NT2/D1 (cell line): Measurements from ENCODE around the gene CAPN9.

Experiments used
- DNase-seq: peaks from one replicate; pipeline ENCODE4 v3.0.0-alpha.2; 2011; ENCODE audit warnings: low read depth, low spot score
- H3K27me3 ChIP-seq: 2 replicates; pipeline ENCODE4 v1.6.0; 2011; ENCODE audit warnings: mild to moderate bottlenecking; ENCODE audit not compliant: insufficient read length, insufficient read depth
- H3K36me3 ChIP-seq: 2 replicates; pipeline ENCODE4 v1.6.1; 2011; ENCODE audit warnings: mild to moderate bottlenecking, low read length, mixed read lengths; ENCODE audit not compliant: insufficient read depth, insufficient read length
- H3K4me1 ChIP-seq: 2 replicates; pipeline ENCODE4 v1.5.1; 2011; ENCODE audit not compliant: insufficient read depth, insufficient read length
- H3K4me3 ChIP-seq: 2 replicates; pipeline ENCODE4 v1.5.1; 2011; ENCODE audit warnings: low read depth; ENCODE audit not compliant: insufficient read length
- H3K9ac ChIP-seq: 2 replicates; pipeline ENCODE4 v1.6.0; 2011; ENCODE audit warnings: low read depth; ENCODE audit not compliant: insufficient read length
- H3K9me3 ChIP-seq: 2 replicates; pipeline ENCODE4 v1.5.1; 2011; ENCODE audit warnings: mild to moderate bottlenecking, low read length; ENCODE audit not compliant: insufficient read depth
- SUZ12 ChIP-seq: IDR thresholded peaks from 2 replicates; pipeline ENCODE4 v1.6.1; 2011; ENCODE audit not compliant: insufficient read length, insufficient read depth; ENCODE audit errors: extremely low read depth
- YY1 ChIP-seq: IDR thresholded peaks from 2 replicates; pipeline ENCODE4 v1.6.1; 2011; ENCODE audit not compliant: insufficient read length, insufficient read depth
- ZNF274 ChIP-seq: IDR thresholded peaks from 2 replicates; pipeline ENCODE4 v1.6.1; 2011; ENCODE audit warnings: mild to moderate bottlenecking, low read depth, low read length

Gene CAPN9

DNA sequence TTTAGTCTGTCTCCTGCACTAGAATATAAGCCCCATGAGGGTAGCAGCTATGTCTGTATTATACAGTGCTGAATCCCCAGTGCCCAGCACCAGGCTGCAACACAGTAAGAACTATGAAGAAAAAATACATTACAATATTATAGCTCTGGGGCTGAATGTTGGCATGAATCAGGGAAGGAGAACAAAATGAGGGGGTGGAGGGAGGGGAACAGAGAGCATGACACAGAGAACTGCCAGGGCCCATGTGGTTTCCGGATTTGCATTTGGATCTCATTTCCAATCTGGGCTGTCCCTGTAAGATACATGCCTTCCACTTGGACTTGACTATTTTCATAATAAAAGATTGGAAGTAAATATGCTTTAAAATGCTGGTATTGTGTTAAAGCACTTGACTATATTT is 85.3 kb downstream of the CAPN9 start:
- DNase-seq: no peak
- Histone ChIP-seq H3K27me3 (no peaks in the 10 kb centered on the region), H3K9ac (no peak overlapping the region), H3K36me3 (peaks cover 8% of the 10 kb centered on the region), H3K9me3 (no peaks in the 10 kb centered on the region), H3K4me1 (no peaks in the 10 kb centered on the region), H3K4me3 (no peak overlapping the region)
- TF ChIP-seq ZNF274: no peak

DNA sequence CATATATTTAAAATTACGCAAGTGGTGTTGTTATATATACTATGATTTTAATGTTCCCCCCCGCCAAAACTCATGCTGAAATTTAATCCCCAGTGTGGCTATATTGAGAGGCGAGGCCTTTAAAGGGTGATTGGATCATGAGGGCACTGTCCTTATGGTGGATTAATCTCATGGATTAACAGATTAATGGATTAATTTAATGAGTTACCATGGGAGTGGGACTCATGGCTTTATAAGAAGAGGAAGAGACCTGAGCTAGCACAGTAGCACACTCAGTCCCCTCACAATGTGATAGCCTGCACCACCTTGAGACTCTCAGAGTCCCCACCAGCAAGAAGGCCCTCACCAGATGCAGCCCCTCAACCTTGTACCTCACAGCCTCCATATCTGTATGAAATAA is 86.3 kb downstream of the CAPN9 start:
- H3K9me3 ChIP-seq: no peaks in the 10 kb centered on the region
- H3K36me3 ChIP-seq: peaks cover 19% of the 10 kb centered on the region
- no peaks in the 10 kb centered on the region for H3K27me3 ChIP-seq
- H3K4me3 ChIP-seq: no peak overlapping the region
- H3K9ac ChIP-seq: no peak overlapping the region
- TF ChIP-seq ZNF274 (no peak), YY1 (no peak), SUZ12 (no peak)
- H3K4me1 ChIP-seq: no peaks in the 10 kb centered on the region
- DNase-seq: no peak

DNA sequence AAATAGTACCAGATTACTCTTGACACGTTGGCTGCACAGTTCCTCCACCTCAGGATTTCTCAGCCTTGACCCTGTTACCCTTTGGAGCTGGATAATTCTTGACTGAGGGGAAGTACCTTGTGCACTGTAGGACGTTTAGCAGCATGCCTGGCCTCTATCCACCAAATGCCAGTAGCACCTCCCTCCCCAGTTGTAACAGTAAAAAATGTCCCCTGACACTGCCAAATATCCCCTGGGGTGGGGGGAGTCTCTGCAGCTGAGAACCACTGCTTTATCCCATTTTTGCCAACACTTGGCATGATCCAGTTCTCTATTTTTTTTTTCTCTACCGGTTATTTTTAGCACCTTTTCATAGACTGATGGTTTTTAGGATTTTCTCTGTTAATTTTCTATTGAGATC is 87.1 kb downstream of the CAPN9 start:
- Histone ChIP-seq H3K4me1 (no peaks in the 10 kb centered on the region), H3K27me3 (no peaks in the 10 kb centered on the region), H3K4me3 (no peak overlapping the region), H3K36me3 (peaks cover 25% of the 10 kb centered on the region), H3K9me3 (no peaks in the 10 kb centered on the region), H3K9ac (no peak overlapping the region)
- no peak for DNase-seq
- TF ChIP-seq SUZ12 (no peak), ZNF274 (no peak), YY1 (no peak)

DNA sequence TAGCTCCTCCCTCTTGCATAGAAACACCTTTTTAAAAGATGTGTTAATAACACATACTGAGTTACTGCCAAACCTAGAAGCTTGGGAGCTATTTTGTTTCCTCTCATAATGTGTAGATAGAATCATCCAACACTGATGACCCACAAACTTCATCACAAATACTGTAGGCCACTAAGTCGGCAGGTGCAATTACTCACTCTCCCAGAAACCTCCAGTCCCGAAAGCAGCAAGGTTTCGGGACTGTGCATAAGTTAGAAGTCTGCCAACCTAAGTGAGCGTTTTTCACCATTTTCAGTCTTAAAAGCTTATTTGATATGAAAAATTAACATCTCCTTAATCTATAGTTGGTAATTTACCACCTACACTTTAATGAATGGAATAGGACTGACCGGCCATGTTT is 89.2 kb downstream of the CAPN9 start:
- H3K4me1 ChIP-seq: no peaks in the 10 kb centered on the region
- no peaks in the 10 kb centered on the region for H3K27me3 ChIP-seq
- peaks cover 43% of the 10 kb centered on the region for H3K36me3 ChIP-seq
- DNase-seq: no peak
- H3K9me3 ChIP-seq: no peaks in the 10 kb centered on the region
- no peak overlapping the region for H3K4me3 ChIP-seq
- H3K9ac ChIP-seq: no peak overlapping the region
- TF ChIP-seq ZNF274 (no peak), YY1 (no peak)

DNA sequence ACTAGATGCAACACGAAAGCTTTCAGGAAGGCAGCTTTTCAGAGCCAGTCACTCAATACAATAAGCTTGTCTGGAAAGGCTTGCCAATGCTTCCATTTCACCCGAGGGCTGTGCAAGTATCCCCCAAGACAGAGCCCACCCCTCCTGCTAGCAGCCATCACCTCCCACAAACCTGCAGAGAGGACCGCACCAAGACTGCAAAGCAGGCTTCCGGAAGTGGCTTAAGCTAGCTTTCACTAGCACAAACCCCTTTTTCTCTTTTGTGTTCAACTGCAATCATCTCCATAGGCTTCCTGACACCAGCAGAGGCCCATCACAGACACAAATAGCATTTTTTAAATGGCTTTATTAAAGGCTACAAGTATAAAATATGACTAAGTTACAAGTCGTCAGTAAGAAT is 89.6 kb downstream of the CAPN9 start:
- H3K27me3 ChIP-seq: no peaks in the 10 kb centered on the region
- DNase-seq: no peak
- H3K9me3 ChIP-seq: no peaks in the 10 kb centered on the region
- H3K9ac ChIP-seq: no peak overlapping the region
- no peak for TF ChIP-seq ZNF274
- no peak for TF ChIP-seq YY1
- no peak for TF ChIP-seq SUZ12
- H3K36me3 ChIP-seq: peaks cover 47% of the 10 kb centered on the region
- H3K4me1 ChIP-seq: no peaks in the 10 kb centered on the region
- H3K4me3 ChIP-seq: no peak overlapping the region

DNA sequence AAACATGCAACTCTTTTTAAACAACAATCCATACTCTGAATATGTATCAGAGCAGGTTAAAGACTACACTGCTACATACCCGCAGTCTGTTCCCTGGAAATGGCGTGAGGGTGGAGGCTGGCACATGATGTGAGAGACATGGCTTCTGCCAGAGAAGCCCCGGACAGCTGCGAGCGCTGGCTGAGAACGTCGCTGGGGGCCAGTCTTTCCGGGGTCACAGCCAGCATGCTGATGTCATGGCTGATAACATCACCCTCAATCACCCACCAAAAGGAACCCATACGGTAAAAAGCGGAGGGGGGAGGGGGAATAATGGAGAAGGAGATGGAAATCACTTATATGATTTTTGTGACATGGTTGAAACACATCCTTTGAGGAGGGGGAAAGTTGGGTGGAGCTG is 92.0 kb downstream of the CAPN9 start:
- peaks cover 70% of the 10 kb centered on the region for H3K36me3 ChIP-seq
- no peaks in the 10 kb centered on the region for H3K9me3 ChIP-seq
- H3K9ac ChIP-seq: no peak overlapping the region
- H3K4me1 ChIP-seq: no peaks in the 10 kb centered on the region
- H3K4me3 ChIP-seq: no peak overlapping the region
- no peak for DNase-seq
- TF ChIP-seq SUZ12 (no peak), ZNF274 (no peak), YY1 (no peak)
- no peaks in the 10 kb centered on the region for H3K27me3 ChIP-seq

DNA sequence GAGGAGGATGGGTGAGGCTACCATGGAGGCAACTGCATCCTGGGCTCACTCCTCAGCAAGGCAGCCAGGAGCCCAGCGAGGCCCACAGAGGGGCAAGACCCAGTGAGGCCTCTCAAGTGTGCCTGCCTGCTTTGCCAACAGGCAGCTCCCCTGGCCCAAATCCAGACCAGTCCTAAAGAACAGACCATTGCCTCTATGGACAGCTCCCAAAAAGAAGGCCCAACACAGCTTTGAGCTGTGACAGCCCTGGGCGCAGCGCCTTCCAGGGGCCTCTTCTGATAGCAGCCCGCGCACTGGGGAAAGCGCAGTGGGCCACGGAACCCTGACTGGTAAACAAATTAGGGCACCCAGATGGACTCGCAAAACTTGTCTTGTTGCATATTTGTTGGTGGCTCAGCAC is 95.6 kb downstream of the CAPN9 start:
- DNase-seq: no peak
- no peak for TF ChIP-seq SUZ12
- TF ChIP-seq ZNF274: no peak
- TF ChIP-seq YY1: no peak
- Histone ChIP-seq H3K9ac (no peak overlapping the region), H3K4me3 (no peak overlapping the region), H3K9me3 (no peaks in the 10 kb centered on the region), H3K4me1 (no peaks in the 10 kb centered on the region), H3K36me3 (peaks cover 72% of the 10 kb centered on the region), H3K27me3 (no peaks in the 10 kb centered on the region)
